ENCODE results near the gene KCNAB1.
"Not testable (repeated sequence)": the region's sequence is repeated elsewhere in the genome, so short reads cannot be mapped to it uniquely, and the experiment has no call there.

Gene KCNAB1

DNA sequence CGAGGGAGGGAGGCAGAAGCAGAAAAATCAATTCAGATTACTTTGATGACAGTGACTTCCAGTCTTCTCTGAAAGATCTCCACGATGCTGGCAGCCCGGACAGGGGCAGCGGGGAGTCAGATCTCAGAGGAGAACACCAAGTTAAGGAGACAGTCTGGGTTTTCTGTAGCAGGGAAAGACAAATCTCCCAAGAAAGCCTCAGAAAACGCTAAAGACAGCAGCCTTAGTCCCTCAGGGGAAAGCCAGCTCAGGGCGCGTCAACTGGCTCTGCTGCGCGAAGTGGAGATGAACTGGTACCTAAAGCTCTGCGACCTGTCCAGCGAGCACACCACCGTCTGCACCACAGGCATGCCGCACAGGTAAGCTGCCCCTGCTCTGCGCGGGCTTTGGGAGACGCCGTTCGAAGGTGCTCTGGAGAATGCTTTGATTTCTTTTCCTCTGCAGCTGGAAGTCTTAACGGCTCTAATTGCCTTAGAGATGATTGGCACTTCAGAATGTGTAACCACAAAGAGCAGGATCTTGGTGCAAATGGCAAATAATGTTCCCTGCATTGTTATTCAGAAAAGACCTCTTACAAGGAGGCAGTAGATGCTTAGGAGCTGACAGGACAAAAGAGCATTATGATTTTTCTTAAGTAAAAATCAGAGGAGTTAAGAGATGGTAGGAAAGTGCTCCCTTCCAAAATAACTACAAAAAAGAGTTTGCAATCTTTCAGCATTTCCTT lies at the start of gene KCNAB1:
Gene KCNAB1, plus strand, starts transcription at position 51 of the 724 bp plus-strand sequence.
- FAIRE-seq = no peak

DNA sequence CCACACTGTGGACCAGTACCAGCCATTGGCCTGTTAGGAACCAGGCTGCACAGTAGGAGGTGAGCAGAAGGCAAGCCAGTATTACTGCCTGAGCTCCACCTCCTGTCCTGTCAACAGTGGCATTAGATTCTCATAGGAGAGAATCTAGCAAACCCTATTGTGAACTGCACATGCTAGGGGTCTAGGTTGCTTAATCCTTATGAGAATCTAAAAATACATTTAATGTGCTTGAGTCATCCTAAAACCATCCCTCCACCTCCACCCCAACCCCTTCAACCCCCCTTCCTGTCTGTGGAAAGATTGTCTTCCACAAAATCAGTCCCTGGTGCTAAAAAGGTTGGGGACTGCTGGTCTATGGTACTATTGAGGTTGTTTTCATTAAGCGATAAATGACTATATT lies 49.3 kb upstream of the KCNAB1 start:
- no peak for FAIRE-seq

DNA sequence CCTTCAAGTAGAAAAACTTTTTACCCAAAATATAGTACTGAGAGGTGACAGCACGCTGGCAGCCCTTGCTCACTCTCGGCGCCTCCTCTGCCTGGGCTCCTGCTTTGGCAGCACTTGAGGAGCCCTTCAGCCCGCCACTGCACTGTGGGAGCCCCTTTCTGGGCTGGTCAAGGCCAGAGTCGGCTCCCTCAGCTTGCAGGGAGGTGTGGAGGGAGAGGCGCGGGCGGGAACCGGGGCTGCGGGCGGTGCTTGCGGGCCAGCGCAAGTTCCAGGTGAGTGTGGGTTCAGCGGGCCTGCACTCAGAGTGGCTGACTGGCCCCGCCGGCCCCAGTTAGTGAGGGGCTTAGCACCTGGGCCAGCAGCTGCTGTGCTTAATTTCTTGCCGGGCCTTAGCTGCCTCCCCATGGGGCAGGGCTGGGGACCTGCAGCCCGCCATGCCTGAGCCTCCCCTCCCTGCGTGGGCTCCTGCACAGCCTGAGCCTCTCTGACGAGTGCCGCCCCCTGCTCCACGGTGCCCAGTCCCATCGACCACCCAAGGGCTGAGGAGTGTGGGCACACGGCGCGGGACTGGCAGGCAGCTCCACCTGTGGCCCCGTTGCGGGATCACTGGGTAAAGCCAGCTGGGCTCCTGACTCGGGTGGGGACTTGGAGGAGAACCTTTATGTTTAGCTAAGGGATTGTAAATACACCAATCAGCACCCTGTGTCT lies 47.3 kb upstream of the KCNAB1 start:
- FAIRE-seq = not testable (repeated sequence)

DNA sequence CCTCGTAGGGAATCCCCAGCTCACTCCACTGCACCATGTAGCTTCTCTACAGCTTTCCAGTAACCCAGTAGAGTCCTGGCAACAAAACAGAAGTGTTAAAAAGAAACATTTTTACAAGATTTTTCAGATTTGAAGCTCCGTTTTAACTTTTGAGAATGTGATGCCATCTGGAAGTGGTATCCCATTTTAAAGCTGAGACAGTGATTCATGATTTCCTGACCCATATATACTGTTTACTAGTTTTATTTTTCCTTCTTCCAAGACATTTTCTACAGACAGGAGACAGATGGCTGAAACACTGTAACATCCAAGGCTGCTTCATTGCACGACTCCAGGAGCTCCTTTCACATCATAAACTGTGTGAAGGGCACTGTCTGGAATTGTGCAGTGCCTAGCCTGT lies 30.3 kb upstream of the KCNAB1 start:
- FAIRE-seq = no peak

DNA sequence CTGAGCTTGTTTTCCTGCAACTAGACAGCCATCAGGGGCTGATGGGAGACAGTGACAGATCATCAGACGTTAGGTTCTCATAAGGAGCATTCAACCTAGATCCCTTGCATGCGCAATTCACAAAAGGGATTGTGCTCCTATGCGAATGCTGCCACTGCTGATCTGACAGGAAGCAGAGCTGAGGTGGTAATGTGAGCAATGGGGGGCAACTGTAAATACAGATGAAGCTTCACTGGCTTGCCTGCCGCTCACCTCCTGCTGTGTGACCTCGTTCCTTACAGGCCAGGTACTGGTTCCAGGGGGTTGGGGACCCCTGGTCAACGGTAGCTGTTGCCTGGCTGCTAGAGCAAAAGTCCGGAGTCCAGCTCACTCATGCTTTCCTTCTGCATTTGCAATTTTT lies 26.4 kb upstream of the KCNAB1 start:
- FAIRE-seq = no peak

DNA sequence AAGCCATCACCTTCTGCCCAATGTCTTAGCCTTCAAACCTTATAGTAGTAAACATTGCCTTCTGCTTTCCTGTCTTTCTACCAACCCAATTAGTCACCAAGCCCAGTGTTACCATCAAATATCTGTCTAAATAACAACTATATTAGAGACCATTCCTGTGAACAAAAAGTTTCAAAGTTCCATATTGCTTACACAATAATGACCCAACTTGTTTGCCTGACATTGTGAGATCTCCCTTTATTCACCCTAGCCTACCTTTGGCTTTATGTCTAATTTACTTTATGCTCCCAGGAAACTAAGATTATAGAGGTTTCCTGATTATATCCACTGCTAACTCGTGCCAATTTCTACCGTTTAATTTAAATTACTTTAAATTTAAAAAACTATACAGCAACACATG lies 26.0 kb upstream of the KCNAB1 start:
- no peak for FAIRE-seq

DNA sequence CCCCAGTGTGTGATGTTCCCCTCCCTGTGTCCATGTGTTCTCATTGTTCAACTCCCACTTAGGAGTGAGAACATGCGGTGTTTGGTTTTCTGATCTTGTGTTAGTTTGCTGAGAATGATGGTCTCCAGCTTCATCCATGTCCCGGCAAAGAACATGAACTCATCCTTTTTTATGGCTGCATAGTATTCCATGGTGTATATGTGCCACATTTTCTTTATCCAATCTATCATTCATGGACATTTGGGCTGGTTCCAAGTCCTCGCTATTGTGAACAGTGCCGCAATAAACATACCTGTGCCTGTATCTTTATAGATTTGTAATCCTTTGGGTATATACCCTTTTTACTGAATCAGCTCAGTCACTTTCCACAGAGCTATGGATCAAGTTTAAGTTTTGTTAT lies 24.7 kb upstream of the KCNAB1 start:
- not testable (repeated sequence) for FAIRE-seq

DNA sequence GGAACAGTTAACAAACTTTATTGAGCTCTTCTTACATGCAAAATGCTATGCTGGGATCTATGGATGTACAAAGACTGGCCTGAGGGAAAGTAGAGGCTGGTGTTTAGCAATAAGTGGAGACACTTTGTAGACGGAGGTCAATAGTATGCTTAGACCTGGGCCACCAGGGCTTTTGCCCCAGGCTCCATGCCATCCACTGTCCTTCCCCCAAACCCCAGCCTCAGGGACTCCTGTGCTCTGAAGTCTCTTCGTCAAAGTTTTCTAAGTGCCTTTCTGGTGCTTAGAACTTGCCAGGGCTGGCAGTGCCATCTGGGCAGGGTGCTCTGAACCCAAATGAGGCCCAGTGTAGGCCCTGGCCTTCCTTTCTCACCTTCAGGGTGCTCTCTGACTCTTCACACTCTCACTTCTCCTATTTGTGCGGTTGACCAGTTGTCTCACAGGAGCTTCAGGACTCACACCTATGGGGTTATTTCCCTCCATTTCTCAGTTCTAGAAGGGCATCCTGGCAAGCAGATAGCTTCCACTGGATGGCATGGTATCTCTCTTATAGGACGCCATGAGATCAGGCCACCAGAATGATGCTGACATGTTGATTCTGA lies 21.8 kb upstream of the KCNAB1 start:
- FAIRE-seq = no peak

DNA sequence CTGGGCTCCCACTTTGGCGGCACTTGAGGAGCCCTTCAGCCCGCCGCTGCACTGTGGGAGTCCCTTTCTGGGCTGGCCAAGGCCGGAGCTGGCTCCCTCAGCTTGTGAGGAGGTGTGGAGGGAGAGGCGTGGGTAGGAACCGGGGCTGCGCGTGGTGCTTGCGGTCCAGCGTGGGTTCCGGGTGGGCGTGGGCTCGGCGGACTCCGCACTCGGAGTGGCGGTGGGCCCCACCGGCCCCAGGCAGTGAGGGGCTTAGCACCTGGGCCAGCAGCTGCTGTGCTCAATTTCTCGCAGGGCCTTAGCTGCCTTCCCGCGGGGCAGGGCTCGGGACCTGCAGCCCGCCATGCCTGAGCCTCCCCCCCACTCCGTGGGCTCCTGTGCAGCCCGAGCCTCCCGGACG lies 21.0 kb upstream of the KCNAB1 start:
- not testable (repeated sequence) for FAIRE-seq

DNA sequence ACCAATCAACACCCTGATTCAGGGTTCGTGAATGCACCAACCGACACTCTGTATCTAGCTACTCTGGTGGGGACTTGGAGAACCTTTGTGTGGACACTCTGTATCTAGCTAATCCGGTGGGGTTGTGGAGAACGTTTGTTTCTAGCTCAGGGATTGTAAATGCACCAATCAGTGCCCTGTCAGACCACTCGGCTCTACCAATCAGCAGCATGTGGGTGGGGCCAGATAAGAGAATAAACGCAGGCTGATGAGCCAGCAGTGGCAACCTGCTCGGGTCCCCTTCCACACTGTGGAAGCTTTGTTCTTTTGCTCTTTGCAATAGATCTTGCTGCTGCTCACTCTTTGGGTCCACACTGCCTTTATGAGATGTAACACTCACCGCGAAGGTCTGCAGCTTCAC lies 20.4 kb upstream of the KCNAB1 start:
- FAIRE-seq = not testable (repeated sequence)

DNA sequence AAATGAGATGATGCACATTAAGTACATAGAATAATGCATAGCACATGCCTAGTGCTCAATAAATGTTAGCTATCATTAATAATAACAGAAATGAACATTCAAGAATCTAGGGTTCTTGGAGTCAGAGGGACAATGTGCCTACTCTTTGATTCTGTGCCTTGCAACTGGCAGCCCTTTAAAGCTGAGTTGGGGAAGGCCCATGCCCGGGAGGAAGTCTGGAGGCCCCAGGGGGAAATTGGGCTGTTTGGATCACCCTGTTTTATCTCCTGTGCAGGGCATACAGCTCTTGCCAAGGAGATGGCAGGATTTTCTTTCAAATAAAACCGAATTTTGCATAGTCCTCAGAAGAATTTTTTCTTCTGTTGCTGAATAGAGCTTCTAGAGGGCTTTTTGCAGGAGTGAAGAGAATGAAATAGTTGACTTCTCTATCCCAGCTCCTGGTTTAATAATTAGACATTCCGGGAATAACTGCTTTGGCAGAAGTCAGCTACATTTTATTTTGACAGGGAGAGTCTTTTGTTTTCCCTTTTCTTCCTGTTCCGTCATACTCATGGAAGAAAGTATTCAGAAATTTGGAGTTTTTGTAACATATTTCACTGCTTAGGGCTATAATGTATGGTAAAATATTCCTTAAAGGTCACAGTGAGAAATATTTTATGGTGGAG lies 18.0 kb upstream of the KCNAB1 start:
- no peak for FAIRE-seq

DNA sequence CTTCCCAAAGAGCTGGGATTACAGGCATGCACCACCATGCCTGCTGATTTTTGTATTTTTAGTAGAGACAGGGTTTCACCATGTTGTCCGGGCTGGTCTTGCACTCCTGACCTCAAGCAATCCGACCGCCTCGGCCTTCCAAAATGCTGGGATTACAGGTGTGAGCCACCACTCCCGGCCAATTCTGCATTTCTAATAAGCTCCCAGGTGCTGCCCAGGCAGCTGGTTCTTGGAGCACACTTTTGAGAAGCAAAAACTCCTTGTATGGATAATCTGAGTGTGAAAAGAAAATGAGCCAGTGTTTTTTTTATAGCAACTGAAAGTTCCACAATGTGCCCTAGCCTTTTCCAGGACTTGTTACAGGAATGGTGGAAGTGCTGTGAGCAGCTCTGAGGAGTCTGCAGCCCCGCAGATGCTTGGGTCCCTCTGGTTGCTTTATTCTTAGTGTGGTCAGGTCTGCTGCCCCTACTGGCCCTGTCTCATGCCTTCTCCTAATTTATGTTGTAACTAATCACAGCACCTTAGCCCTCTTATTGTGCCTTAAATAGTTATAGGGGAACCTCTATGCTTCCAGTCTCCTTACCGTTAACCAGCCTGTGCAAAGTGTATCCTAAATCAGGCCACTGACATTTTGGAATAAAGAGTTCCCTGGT lies 13.5 kb upstream of the KCNAB1 start:
- FAIRE-seq = no peak

DNA sequence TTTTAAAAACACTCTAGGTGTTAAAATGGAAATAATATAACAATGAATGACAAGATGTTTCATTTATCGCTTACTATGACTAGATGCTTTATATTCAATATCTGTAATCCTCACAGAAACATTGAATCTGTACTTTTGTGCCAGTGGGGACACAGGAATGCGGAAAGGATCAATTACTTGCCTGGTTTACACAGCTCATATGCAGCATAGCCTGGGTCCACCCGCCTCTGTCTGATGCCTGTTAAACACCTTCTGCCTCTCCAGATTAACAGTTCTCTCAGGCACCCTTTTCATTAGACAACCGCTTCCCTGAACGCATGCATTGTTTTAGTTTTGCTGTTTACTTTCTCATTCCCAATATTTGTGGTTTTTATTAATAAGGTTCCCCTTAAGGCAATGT lies 12.9 kb upstream of the KCNAB1 start:
- no peak for FAIRE-seq

DNA sequence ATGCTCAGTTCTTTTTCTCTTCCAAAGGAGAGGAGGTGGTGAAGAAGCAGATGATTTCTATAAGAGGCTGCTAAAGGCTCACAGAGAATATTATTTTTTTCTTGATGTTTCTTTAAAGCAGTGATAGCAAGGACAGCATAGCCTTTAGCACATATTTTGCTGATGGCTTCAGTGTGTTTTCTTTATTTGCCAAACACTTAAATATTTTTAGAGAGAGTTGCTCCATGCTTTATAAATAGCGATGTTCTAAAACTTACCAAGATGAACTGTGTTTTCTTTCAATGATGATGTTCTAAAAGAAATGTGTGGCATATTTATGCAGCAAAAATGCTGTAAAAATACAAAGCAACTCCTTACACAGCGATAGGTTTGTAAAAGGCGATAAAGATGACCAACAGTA lies 11.8 kb upstream of the KCNAB1 start:
- no peak for FAIRE-seq

DNA sequence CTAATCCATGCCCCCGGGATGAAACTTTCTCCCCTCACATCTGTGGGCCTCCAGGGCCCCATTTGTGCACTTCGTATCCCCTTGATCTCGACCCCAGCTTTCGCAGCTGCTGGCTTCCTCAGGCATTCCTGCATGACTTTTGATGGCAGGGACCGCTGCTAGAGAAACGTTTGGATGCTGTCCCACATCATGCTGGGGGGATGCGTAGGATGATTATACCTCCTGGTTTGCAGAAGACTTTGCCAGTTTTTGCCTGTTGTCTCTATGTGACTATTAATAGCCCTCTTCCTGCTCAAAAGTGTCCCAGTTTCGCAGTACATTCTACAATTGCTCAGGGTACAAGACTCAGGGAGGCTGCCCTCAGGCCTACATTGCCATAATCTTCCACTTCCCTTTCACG lies 10.4 kb upstream of the KCNAB1 start:
- FAIRE-seq = no peak

DNA sequence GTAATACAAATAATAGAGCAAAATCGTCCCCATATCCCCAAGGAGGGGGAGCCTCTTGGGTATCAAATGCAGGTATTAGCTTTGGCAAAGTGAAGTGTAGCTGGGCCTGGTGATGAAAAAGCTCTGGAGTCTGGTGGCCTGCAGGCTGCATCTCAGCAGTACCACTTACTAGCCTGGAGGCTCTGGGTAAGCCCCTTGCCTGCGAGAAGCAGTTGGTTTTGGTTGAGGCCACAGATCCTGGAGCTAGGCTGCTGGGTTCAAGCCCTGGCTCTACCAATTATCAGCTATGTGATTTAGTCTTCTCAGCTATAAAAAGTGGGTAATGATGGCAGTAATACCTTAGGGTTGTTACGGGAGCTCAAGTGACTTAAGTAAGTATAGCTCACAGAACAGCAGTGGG lies 6.1 kb downstream of the KCNAB1 start:
- FAIRE-seq = no peak

DNA sequence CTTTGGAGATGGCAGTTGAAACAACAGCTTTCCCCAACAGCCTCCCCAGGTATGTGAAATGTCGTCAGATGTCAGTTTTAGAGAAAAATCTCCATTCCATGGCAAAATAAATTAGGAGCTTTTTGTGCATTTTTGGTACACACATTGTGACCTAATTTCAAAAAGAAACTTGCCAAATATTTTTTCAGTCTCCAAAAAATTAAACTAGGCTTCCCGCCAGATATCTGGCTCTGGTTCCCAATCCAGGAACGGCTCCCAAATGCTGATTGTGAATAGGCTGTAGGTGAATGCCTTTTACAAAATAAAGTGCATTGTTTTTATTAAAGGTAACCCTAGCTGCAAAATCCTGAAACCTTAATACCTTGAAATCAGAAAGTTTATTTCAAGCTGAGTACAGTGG lies 10.9 kb downstream of the KCNAB1 start:
- FAIRE-seq = no peak

DNA sequence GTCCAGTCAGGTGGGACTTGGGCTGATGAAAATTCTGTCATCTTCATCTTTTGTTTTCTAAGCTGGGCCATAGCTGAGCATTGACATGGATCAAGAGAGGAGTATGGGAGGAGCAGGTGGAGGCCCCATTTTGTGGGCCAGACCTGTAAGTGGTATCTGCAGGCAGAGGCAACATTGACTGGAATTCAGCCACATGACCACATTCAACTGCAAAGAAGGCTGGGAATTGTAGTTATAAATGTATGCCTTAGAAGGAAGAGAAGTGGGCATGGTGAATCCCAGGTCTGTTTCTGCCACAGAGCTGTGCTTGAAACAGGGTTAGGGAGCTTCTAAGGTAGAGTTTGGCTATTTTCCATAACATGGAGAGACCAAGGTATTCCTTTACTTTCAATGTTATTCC lies 11.4 kb downstream of the KCNAB1 start:
- FAIRE-seq = no peak

DNA sequence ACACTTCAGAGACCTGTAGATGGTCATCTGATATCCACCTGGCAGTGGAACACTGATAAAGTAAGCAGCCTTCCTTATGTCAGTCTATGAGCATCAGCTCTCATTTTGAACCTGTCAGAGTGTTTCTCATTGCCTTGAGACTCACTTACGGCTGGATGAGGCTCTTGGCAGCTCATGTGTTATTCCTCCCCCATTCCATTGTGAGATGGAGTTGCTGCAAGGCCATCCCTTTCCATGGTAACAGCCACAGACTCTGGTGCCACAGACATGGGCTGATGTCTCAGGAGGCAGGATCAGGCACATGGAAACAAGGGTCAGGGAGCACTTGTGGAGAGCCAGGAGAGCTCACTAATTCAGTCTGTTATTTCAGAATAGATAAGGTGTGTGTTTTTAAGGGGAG lies 11.9 kb downstream of the KCNAB1 start:
- no peak for FAIRE-seq

DNA sequence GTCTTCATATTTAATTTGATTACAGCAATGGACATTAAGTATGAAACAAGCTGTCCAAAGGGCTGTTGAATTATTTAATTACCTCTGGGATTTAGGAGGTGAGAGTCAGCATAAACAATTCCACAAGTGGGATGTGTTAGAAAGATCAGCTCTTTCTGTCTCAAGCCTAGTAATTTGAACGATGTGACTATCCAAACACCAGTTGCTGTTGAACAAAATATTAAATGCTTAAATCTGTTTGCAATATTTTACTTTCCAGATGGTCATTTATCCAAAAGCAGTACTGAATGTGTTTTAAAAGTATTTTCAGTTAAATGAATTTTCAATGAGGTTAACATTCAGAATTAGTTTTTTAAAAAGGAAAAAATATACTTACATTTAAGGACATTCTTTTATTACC lies 12.7 kb downstream of the KCNAB1 start:
- no peak for FAIRE-seq

DNA sequence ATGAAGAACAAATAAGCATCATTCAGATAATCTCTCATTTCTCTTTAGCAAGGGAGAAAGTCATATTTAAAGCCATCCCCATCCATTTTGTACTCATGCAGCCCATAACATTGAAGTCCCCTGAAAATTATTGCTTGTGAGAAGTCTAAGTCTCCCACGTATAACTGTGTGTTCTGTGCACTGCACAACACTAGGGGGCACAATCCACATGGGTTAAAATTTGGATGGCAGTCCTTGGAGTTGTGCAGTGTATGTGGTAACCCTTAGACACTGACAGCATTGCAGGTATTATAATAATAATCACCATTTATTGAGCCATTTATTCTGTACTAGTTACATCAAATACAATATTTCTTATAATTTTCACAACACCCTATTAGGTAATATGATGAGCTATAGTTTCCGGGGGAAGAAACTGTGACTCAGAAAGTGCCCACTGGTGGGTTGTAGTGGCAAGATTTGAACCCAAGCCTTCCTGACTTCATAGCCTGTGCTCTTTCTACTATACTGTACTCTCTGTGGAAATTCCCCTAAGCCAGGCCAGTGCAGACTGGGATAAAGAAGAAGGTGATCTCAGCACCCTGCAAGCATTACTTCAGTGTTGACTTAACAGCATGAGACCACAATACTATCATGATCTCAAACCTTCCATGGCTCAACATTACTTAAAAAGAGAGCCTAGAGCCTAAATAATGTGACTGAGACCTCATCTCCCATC lies 15.7 kb downstream of the KCNAB1 start:
- no peak for FAIRE-seq

DNA sequence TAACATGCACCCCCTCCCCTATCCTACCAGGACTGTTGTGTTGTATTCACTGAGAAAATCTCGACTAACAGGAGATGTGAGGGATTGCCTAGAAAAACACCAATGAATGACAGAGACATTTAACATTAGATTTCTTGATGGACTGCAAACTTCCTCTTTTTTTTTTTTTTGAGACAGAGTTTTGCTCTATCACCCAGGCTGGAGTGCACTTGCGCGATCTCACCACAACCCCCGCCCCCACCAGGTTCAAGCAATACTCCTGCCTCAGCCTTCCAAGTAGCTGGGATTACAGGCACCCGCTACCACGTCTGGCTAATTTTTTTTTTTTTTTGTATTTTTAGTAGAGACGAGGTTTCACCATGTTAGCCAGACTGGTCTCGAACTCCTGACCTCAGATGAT lies 17.0 kb downstream of the KCNAB1 start:
- not testable (repeated sequence) for FAIRE-seq

Data from TTC549 (cell line).